GM21825 (cell line): ENCODE data around the gene ALDH3A1.

Source experiments
- ATAC-seq: cut with Tn5 transposase; IDR thresholded peaks from one replicate; pipeline ENCODE4 v1.9.1; 2021; ENCODE audit warnings: mild to moderate bottlenecking, moderate library complexity; ENCODE audit not compliant: unreplicated experiment

Gene ALDH3A1

GRCh38 chr17:19720631-19721426 lies 27.3 kb downstream of the ALDH3A1 start:
- ATAC-seq: no peak

GRCh38 chr17:19720210-19720475 lies 28.0 kb downstream of the ALDH3A1 start:
- no peak for ATAC-seq

GRCh38 chr17:19719355-19720209 lies 28.5 kb downstream of the ALDH3A1 start:
- ATAC-seq: no peak

- ATAC-seq: no peak
Measured at GRCh38 chr17:19718613-19719354, 29.3 kb downstream of the ALDH3A1 start.

- no peak for ATAC-seq
Measured at GRCh38 chr17:19718041-19718612, 30.0 kb downstream of the ALDH3A1 start.

- ATAC-seq: no peak
Measured at GRCh38 chr17:19717411-19717908, 30.6 kb downstream of the ALDH3A1 start.

GRCh38 chr17:19717031-19717360 lies 31.1 kb downstream of the ALDH3A1 start:
- ATAC-seq: no peak

- no peak for ATAC-seq
Measured at GRCh38 chr17:19716108-19717030, 31.7 kb downstream of the ALDH3A1 start, which contains the start of gene SLC47A2. Gene SLC47A2, minus strand, starts transcription at chr17:19716584. Its CDS starts 29 bp downstream, at chr17:19716555.

- ATAC-seq: no peak
Measured at GRCh38 chr17:19714542-19715411, 33.3 kb downstream of the ALDH3A1 start.

GRCh38 chr17:19713901-19714361 lies 34.2 kb downstream of the ALDH3A1 start:
- no peak for ATAC-seq

- no peak for ATAC-seq
Measured at GRCh38 chr17:19713462-19713861, 34.6 kb downstream of the ALDH3A1 start.

GRCh38 chr17:19712436-19713004 lies 35.6 kb downstream of the ALDH3A1 start:
- ATAC-seq: no peak

- no peak for ATAC-seq
Measured at GRCh38 chr17:19709841-19710240, 38.3 kb downstream of the ALDH3A1 start.

- ATAC-seq: no peak
Measured at GRCh38 chr17:19708431-19709175, 39.5 kb downstream of the ALDH3A1 start.

- ATAC-seq: no peak
Measured at GRCh38 chr17:19707728-19708221, 40.3 kb downstream of the ALDH3A1 start.

GRCh38 chr17:19706791-19707727 lies 41.0 kb downstream of the ALDH3A1 start:
- ATAC-seq: no peak
